AG09309 (cell line): ENCODE data around the gene CNTNAP5.

Experiments
- DNase-seq: peaks from one replicate; pipeline ENCODE4 v3.0.0-alpha.2; 2010; ENCODE audit warnings: low read depth
- H3K4me3 ChIP-seq: 2 replicates; pipeline ENCODE4 v1.5.1; 2011; ENCODE audit warnings: mild to moderate bottlenecking, low read depth, low read length, moderate library complexity; ENCODE audit not compliant: control insufficient read depth
- TF ChIP-seq, protein P1 (sequence below): IDR thresholded peaks from 2 replicates; pipeline ENCODE4 v1.5.1; 2011; ENCODE audit warnings: mild to moderate bottlenecking, low read depth, low read length, inconsistent platforms; ENCODE audit not compliant: insufficient read depth, control insufficient read depth; ENCODE audit errors: missing control alignments

The CNTNAP5 gene

DNA sequence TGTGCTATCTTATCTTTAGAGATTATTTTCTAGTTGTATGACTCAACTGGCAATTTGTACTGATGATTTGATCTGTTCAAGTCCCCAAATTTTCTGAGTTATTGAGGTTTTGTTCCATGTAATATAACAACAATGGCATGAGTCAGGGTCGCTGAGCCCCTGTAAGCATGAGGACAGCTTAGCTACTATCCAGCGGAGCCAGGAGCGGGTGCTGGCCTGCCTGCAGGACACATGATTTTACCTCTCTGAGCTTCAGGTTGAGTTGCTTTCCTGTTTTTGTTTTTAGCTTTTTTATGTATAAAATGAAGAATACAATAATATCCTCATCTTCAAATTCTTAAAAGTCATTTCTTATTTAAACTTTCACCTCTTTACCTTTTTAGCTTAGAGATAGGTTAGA, 561.1 kb downstream of the CNTNAP5 start:
- no peak for DNase-seq
- no peak overlapping the region for H3K4me3 ChIP-seq
- TF ChIP-seq, protein P1, sequence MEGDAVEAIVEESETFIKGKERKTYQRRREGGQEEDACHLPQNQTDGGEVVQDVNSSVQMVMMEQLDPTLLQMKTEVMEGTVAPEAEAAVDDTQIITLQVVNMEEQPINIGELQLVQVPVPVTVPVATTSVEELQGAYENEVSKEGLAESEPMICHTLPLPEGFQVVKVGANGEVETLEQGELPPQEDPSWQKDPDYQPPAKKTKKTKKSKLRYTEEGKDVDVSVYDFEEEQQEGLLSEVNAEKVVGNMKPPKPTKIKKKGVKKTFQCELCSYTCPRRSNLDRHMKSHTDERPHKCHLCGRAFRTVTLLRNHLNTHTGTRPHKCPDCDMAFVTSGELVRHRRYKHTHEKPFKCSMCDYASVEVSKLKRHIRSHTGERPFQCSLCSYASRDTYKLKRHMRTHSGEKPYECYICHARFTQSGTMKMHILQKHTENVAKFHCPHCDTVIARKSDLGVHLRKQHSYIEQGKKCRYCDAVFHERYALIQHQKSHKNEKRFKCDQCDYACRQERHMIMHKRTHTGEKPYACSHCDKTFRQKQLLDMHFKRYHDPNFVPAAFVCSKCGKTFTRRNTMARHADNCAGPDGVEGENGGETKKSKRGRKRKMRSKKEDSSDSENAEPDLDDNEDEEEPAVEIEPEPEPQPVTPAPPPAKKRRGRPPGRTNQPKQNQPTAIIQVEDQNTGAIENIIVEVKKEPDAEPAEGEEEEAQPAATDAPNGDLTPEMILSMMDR, result no peak

DNA sequence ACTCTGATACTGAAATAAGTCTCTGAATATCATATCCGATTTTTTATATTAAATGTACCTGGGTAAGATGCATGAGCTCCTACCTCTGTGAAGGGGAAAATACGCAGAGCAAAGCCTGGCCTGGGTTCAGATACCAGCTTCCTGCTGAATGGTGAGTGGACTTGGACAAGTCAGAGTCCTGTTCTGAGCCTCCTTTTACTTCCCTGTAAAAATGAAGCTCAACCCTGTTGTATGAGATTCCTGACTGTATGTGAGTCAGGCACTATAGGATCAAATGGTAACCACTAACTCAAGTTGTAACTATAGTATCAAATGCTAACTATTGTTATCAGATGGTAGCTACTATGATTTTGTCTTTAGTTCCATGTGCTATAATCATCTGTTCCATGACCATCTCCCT, 561.7 kb downstream of the CNTNAP5 start:
- no peak overlapping the region for H3K4me3 ChIP-seq
- DNase-seq, result no peak
- TF ChIP-seq, protein P1, result no peak

DNA sequence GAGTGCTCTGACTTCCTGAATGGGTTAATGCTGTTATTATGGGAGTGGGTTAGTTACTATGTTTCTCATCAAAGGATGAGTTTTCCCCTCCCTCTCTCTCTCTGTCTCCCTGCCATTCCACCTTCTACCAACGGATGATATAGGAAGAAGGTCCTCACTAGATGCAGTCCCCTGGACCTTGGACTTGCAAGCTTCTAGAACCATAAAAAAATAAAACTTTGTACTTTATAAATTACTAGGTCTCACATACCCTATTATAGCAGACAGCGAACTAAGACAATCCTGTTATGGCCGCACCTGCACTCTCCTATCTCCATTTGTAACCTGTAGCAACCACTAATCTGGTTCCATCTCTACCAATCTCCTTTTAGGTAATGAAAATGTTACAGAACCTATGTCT, 564.9 kb downstream of the CNTNAP5 start:
- DNase-seq, result no peak

DNA sequence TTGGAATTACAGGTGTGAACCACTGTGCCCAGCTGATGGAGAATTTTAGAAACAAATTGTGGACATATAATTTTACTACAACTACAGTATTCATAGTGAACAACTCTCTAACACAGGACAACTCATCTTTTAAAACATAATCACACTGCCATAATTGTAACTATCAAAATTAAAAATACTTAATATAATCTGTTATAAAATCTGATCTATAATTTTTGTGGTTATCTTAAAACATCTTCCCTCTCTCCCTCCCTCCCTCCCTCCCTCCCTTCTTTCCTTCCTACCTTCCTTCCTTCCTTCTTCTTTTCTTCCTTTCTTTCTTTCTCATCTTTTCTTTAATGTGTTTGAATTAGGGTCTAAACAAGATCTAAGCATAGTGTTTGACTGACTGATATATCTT, 577.7 kb downstream of the CNTNAP5 start:
- no peak for DNase-seq
- TF ChIP-seq, protein P1, result no peak
- no peak overlapping the region for H3K4me3 ChIP-seq

More for the DNA sequence above, 564.9 kb downstream of the CNTNAP5 start:
- TF ChIP-seq, protein P1, result no peak
- H3K4me3 ChIP-seq, result no peak overlapping the region

DNA sequence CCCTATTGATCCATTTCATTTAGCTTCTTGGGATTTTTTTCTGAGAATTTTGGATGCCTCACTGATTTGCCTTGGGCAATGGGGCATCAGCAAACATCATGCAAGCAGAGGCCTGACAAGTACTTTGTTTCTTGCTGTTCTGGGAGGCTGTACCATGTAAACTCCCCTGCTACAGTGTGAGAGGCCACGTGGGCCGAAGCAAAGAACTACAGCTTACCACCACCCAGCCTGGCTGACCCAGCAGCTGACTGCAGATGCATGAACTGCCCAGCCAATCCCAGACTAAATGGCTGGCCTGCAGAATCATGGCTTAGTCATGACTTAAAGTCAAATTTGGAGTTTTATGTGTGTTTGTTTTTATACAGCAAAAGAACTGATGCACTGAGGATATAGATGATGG, 579.9 kb downstream of the CNTNAP5 start:
- TF ChIP-seq, protein P1, result no peak
- H3K4me3 ChIP-seq, result no peak overlapping the region
- no peak for DNase-seq

DNA sequence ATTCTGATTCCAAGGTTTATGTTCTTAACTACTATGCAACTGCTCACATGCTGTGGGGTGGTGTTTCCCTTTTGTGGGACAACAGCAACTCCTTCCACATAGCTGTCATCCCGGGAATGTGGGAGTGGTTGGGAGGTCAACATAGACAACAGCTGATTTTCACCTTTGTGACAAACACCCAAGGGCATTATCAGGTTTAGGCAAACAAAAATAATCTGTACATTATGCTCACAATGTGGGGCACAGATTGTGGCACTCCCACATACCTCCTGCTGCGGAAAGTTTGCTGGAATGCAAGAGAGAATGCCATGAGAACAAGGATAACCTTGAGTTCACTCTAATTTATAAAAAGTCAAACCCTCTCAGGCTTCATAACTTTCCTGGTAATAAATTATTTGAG, 582.6 kb downstream of the CNTNAP5 start:
- TF ChIP-seq, protein P1, result no peak
- no peak for DNase-seq
- no peak overlapping the region for H3K4me3 ChIP-seq

DNA sequence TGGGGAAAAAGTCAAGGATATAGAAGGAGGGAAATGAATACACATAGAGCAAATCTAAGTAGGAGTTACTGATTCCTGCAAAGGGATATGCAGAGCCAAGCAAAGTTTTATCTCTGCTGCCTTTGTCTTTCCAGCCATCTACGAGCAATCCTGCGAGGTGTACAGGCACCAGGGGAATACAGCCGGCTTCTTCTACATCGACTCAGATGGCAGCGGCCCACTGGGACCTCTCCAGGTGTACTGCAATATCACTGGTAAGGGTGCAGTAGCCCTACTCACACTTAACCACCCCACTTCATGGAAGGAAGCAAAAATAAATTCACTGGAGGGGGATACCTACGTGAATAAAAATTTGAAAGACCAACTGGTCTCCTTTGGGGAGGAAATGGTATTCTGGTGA, 584.6 kb downstream of the CNTNAP5 start:
- no peak overlapping the region for H3K4me3 ChIP-seq
- TF ChIP-seq, protein P1, result no peak
- DNase-seq, result no peak
